Endothelial cell (in vitro differentiated cells): ENCODE data around the gene SSC4D. TPM values are rescaled to one million over a fixed set of nuclear protein-coding genes. Genes with fewer than 3 reads are reported as not detected.
"Not testable (repeated sequence)": the region's sequence is repeated elsewhere in the genome, so short reads cannot be mapped to it uniquely, and the experiment has no call there.

Source experiments
- DNase-seq: peaks from one replicate; pipeline ENCODE4 v3.0.0; 2021; ENCODE audit warnings: low spot score
- H3K27ac Mint-ChIP-seq: one replicate; pipeline ENCODE4 v1.8.0; 2021; ENCODE audit warnings: mixed read lengths, inconsistent platforms; ENCODE audit not compliant: unreplicated experiment
- H3K27me3 Mint-ChIP-seq: one replicate; pipeline ENCODE4 v1.8.0; 2021; ENCODE audit warnings: mild to moderate bottlenecking, moderate library complexity, mixed read lengths, inconsistent platforms; ENCODE audit not compliant: unreplicated experiment
- H3K36me3 Mint-ChIP-seq: one replicate; pipeline ENCODE4 v1.8.0; 2021; ENCODE audit warnings: mild to moderate bottlenecking, low read depth, mixed read lengths, inconsistent platforms; ENCODE audit not compliant: unreplicated experiment
- H3K4me1 Mint-ChIP-seq: one replicate; pipeline ENCODE4 v1.8.0; 2021; ENCODE audit warnings: mild to moderate bottlenecking, mixed read lengths, inconsistent platforms; ENCODE audit not compliant: unreplicated experiment
- H3K4me3 Mint-ChIP-seq: one replicate; pipeline ENCODE4 v1.8.0; 2021; ENCODE audit warnings: mild to moderate bottlenecking, mixed read lengths, inconsistent platforms; ENCODE audit not compliant: unreplicated experiment
- H3K9me3 Mint-ChIP-seq: one replicate; pipeline ENCODE4 v1.8.0; 2021; ENCODE audit warnings: mixed read lengths, inconsistent platforms; ENCODE audit not compliant: unreplicated experiment
- total RNA-seq: library from RNA; stranded (reverse); fragmentation: NEBNext Ultra II Directional; extraction: Animal tissue kit (Norgen Biotek cat#: 25700); gene quantifications from one replicate; pipeline ENCODE4 v1.2.1, GENCODE V29; 2021; ENCODE audit not compliant: unreplicated experiment
- TF ChIP-seq, protein P1 (sequence below): fragments of 200-600 bp; sonication (generic); IDR thresholded peaks from one replicate; pipeline ENCODE4 v1.5.0; 2021; ENCODE audit warnings: antibody characterized with exemption; ENCODE audit not compliant: unreplicated experiment

Gene SSC4D
- total RNA-seq, 1 donor from 2014 or later = 15.6 TPM

DNA sequence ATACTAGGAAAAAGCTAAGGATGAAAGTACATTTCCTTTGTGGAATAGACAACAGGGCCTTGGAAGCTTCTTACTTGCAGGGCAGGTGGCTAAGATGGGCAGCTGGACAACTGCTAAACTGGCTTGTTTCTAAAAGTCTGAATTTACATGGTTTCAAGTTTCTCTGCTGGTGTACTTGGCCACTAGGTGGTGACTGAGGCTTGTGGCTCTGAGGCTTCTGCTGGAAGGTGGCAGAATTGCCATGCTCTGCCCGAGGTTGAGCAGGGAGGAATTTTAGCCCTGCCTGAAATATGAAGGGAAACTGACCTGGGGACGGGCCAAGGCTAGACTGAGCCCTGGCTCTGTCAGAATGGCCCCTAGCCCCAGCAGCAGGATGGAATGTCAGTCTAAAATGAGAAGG, 28.4 kb upstream of the SSC4D start:
- peak; percentile 68 for DNase-seq
- H3K27me3 Mint-ChIP-seq, H3K27ac Mint-ChIP-seq, H3K9me3 Mint-ChIP-seq, H3K4me3 Mint-ChIP-seq, H3K4me1 Mint-ChIP-seq, H3K36me3 Mint-ChIP-seq: not testable (repeated sequence)
- TF ChIP-seq, protein P1, sequence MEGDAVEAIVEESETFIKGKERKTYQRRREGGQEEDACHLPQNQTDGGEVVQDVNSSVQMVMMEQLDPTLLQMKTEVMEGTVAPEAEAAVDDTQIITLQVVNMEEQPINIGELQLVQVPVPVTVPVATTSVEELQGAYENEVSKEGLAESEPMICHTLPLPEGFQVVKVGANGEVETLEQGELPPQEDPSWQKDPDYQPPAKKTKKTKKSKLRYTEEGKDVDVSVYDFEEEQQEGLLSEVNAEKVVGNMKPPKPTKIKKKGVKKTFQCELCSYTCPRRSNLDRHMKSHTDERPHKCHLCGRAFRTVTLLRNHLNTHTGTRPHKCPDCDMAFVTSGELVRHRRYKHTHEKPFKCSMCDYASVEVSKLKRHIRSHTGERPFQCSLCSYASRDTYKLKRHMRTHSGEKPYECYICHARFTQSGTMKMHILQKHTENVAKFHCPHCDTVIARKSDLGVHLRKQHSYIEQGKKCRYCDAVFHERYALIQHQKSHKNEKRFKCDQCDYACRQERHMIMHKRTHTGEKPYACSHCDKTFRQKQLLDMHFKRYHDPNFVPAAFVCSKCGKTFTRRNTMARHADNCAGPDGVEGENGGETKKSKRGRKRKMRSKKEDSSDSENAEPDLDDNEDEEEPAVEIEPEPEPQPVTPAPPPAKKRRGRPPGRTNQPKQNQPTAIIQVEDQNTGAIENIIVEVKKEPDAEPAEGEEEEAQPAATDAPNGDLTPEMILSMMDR = peak; percentile 36

DNA sequence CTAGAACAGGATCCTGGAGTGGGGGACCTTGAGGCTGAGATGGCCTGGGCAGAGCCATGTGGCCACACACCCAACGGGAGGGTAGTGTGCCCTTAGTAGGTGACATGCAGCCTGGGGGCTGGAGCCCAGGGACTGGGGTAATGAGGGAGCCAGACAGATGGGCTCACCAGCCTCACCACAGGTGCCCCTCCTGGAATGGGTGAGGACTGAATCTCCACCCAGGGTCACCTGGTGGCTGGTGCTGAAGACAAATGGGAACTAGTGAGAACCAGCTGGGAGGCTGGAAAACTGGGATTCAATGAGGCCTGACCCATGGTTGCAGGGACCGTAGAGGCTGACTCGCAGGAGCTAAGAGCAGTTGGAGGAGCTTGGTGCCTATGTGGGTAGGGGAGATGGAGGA, 21.3 kb upstream of the SSC4D start:
- no peak overlapping the region for H3K4me3 Mint-ChIP-seq
- no peaks in the 10 kb centered on the region for H3K36me3 Mint-ChIP-seq
- no peak for DNase-seq
- H3K9me3 Mint-ChIP-seq = no peaks in the 10 kb centered on the region
- H3K27ac Mint-ChIP-seq = no peak overlapping the region
- no peaks in the 10 kb centered on the region for H3K27me3 Mint-ChIP-seq
- H3K4me1 Mint-ChIP-seq = peaks cover 10% of the 10 kb centered on the region
- TF ChIP-seq, protein P1 = no peak

DNA sequence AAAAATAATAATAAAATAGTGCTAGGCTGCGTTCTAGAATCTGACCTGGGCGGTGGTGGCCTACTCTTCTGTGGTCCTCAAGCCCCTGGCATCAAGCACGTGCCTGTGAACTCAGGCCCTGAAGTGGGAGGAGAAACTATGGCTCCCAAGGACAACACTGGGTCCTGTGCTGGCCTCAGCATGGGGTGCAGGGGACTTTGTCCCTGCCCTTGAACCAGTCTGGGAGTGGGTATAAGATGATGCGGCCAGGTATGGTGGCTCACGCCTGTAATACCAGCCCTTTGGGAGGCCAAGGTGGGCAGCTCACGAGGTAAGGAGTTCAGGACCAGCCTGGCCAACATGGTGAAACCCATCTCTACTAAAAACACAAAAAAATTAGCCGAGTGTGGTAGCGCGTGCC, 20.7 kb upstream of the SSC4D start:
- Mint-ChIP-seq H3K4me1 (peaks cover 10% of the 10 kb centered on the region), H3K27me3 (no peaks in the 10 kb centered on the region), H3K9me3 (no peaks in the 10 kb centered on the region), H3K36me3 (no peaks in the 10 kb centered on the region), H3K4me3 (no peak overlapping the region), H3K27ac (no peak overlapping the region)
- no peak for DNase-seq
- TF ChIP-seq, protein P1 = no peak

DNA sequence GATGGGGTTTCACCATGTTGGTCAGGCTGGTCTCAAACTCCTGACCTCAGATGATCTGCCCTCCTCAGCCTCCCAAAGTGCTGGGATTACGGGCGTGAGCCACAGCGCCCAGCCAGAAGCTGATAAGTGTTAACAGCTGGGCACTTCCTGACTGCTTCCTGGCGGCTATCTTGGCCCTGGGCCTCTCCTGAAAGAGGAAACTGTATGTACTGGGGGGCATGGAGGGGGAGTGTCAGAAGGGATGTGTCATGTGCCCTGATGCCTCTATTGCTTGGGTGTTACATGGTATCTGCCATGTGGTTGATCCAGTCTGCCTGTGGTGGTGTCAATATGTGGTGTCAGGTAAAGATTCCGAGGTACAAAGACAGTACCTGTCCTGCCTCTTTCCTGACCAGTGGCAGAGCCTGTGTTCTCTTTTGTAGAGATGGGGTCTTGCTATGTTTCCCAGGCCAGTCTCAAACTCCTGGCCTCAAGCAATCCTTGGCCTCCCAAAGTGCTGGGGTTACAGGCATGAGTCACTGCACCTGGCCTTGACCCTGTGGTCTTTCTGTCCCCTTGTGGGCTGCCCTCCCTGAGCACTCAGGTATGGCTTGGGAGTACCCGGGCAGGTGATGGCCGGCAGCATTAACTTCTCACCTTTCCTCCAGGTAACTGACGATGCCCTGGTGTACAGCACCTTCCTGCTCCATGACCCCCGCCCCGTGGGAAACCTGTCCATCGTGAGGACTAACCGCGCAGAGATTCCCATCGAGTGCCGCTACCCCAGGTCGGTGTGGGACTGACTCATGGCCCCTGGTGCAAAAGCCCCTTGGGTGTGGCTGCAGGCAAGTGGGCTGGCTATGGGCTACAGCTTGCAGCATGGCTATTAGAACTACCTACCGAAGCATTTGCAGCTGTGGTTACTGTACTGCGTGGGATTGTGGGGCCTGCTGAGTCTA, 19.6 kb upstream of the SSC4D start:
- H3K4me1 Mint-ChIP-seq = peaks cover 10% of the 10 kb centered on the region
- no peaks in the 10 kb centered on the region for H3K27me3 Mint-ChIP-seq
- H3K4me3 Mint-ChIP-seq = peak overlapping the region; percentile 34
- H3K36me3 Mint-ChIP-seq = no peaks in the 10 kb centered on the region
- TF ChIP-seq, protein P1 = no peak
- no peaks in the 10 kb centered on the region for H3K9me3 Mint-ChIP-seq
- H3K27ac Mint-ChIP-seq = no peak overlapping the region
- peak; percentile 27 for DNase-seq

DNA sequence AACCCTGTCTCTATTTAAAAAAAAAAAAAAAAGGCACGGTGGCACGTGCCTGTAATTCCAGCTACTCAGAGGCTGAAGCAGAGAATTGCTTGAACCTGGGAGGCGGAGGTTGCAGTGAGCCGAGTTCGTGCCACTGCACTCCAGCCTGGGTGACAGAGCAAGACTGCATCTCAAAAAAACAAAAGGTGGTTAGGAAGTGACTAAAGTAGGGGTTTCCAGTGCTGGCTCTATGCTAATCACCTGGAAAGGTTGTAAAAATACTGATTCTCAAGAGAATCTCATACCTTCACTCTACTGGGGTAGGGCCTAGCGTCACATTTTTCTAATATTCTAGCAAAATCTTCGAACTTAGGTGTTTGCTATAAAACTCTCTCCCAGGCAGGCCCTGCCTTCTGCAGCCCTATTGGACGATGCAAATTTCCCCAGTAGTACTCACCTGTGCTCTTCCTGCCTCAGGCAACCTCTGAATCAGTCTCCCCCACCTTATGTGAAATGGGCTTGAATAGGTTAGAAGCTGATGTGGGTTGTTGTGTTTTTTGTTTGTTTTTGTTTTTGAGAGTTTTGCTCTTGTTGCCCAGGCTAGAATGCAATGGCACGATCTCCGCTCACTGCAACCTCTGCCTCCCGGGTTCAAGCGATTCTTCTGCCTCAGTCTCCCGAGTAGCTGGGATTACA, 18.8 kb upstream of the SSC4D start:
- no peak for DNase-seq
- H3K27me3 Mint-ChIP-seq = no peaks in the 10 kb centered on the region
- no peaks in the 10 kb centered on the region for H3K36me3 Mint-ChIP-seq
- H3K4me3 Mint-ChIP-seq = no peak overlapping the region
- TF ChIP-seq, protein P1 = no peak
- H3K9me3 Mint-ChIP-seq = no peaks in the 10 kb centered on the region
- no peak overlapping the region for H3K27ac Mint-ChIP-seq
- peaks cover 10% of the 10 kb centered on the region for H3K4me1 Mint-ChIP-seq
